IMR-90 (cell line): ENCODE measurements around the gene C21orf58. TPM values are rescaled to one million over a fixed set of nuclear protein-coding genes. Genes with fewer than 3 reads are reported as not detected.

Experiments
- ATAC-seq: fragments of 200-7000 bp; cut with Tn5 transposase; 2 replicates; pipeline ENCODE4 v1.9.1; 2020; ENCODE audit warnings: low read depth, mild to moderate bottlenecking, moderate library complexity
- BruUV-seq: library from RNA; stranded (reverse); fragments of 400-500 nt; replicated peaks from 2 replicates; lab custom pipeline; 2021; lab: Mats Ljungman, UMichigan
- CTCF ChIA-PET: fragments of 300-600 bp; formaldehyde crosslinking; extraction: SDS; loops from one replicate; lab custom pipeline; 2021; ENCODE audit warnings: antibody characterized with exemption; lab: Yijun Ruan, JAX
- POLR2A ChIA-PET: fragments of 300-600 bp; sonication (Branson Sonifier 250); formaldehyde crosslinking; loops from one replicate; lab custom pipeline; 2022; ENCODE audit warnings: antibody characterized with exemption; ENCODE audit not compliant: unreplicated experiment; lab: Charles Lee
- DNase-seq: peaks from one replicate; pipeline ENCODE4 v3.0.0; 2013
- H2AFZ ChIP-seq: replicated peaks from 2 replicates; pipeline ENCODE3; 2013; ENCODE audit warnings: low read length, mild to moderate bottlenecking; ENCODE audit not compliant: poor library complexity
- H2AK5ac ChIP-seq: 2 replicates; pipeline ENCODE4 v1.6.1; 2013; ENCODE audit warnings: low read depth, low read length, inconsistent platforms
- H2AK9ac ChIP-seq: replicated peaks from 2 replicates; pipeline ENCODE3; 2013; ENCODE audit warnings: mild to moderate bottlenecking, low read depth, low read length, moderate library complexity; ENCODE audit not compliant: poor library complexity
- H2BK120ac ChIP-seq: 2 replicates; pipeline ENCODE4 v1.6.1; 2013; ENCODE audit warnings: low read depth, low read length, inconsistent platforms
- H2BK15ac ChIP-seq: 3 replicates; pipeline ENCODE4 v1.6.1; 2013; ENCODE audit warnings: low read depth, low read length, inconsistent platforms
- H2BK20ac ChIP-seq: 2 replicates; pipeline ENCODE4 v1.6.1; 2013; ENCODE audit warnings: low read depth, mild to moderate bottlenecking, inconsistent platforms, low read length, moderate library complexity
- H2BK5ac ChIP-seq: 2 replicates; pipeline ENCODE4 v1.6.1; 2013; ENCODE audit warnings: mild to moderate bottlenecking, low read depth, low read length, inconsistent platforms; ENCODE audit not compliant: poor library complexity, severe bottlenecking
- H3K14ac ChIP-seq: replicated peaks from 2 replicates; pipeline ENCODE4 v1.6.1; 2013; ENCODE audit warnings: low read depth, low read length, inconsistent platforms
- H3K18ac ChIP-seq: 2 replicates; pipeline ENCODE4 v1.6.1; 2013; ENCODE audit warnings: low read depth, low read length, control low read depth
- H3K23ac ChIP-seq: 2 replicates; pipeline ENCODE4 v1.6.1; 2013; ENCODE audit warnings: low read depth, low read length, inconsistent platforms
- H3K27ac ChIP-seq: 2 replicates; pipeline ENCODE4 v1.5.1; 2013; ENCODE audit warnings: mild to moderate bottlenecking, control low read depth, low read length; ENCODE audit not compliant: insufficient read depth
- H3K27me3 ChIP-seq: 2 replicates; pipeline ENCODE4 v1.6.1; 2013; ENCODE audit warnings: low read length; ENCODE audit not compliant: control insufficient read depth, insufficient read depth
- H3K36me3 ChIP-seq: 2 replicates; pipeline ENCODE4 v1.6.1; 2013; ENCODE audit warnings: low read length, mixed read lengths; ENCODE audit not compliant: control insufficient read depth, insufficient read depth
- H3K4ac ChIP-seq: 2 replicates; pipeline ENCODE4 v1.6.1; 2013; ENCODE audit warnings: low read depth, low read length, inconsistent platforms
- H3K4me1 ChIP-seq: 2 replicates; pipeline ENCODE4 v1.6.1; 2013; ENCODE audit warnings: low read length, mixed read lengths; ENCODE audit not compliant: control insufficient read depth, insufficient read depth
- H3K4me2 ChIP-seq: 2 replicates; pipeline ENCODE4 v1.6.1; 2013; ENCODE audit warnings: low read depth, mild to moderate bottlenecking, control low read depth, low read length, moderate library complexity
- H3K4me3 ChIP-seq: 2 replicates; pipeline ENCODE4 v1.5.1; 2013; ENCODE audit warnings: low read depth, mild to moderate bottlenecking, control low read depth, low read length, moderate library complexity; ENCODE audit not compliant: insufficient read depth
- H3K56ac ChIP-seq: 2 replicates; pipeline ENCODE4 v1.6.1; 2013; ENCODE audit warnings: low read length, inconsistent platforms; ENCODE audit not compliant: insufficient read depth; ENCODE audit errors: extremely low read depth
- H3K79me1 ChIP-seq, 2 experiments: 2 replicates each; pipeline ENCODE4 v1.6.1; 2013; ENCODE audit warnings: low read length in 2 of 2, inconsistent platforms in 1 of 2, low read depth in 1 of 2
- H3K9ac ChIP-seq: 2 replicates; pipeline ENCODE4 v1.6.1; 2013; ENCODE audit warnings: low read depth, low read length, control low read depth
- H3K9me1 ChIP-seq: 2 replicates; pipeline ENCODE4 v1.6.1; 2013; ENCODE audit warnings: low read length, inconsistent platforms; ENCODE audit not compliant: insufficient read depth
- H3K9me3 ChIP-seq: 2 replicates; pipeline ENCODE4 v1.6.1; 2013; ENCODE audit warnings: low read length; ENCODE audit not compliant: control insufficient read depth, insufficient read depth
- H4K20me1 ChIP-seq: 2 replicates; pipeline ENCODE4 v1.6.1; 2013; ENCODE audit warnings: low read length, inconsistent platforms; ENCODE audit not compliant: insufficient read depth
- H4K5ac ChIP-seq: 2 replicates; pipeline ENCODE4 v1.6.1; 2013; ENCODE audit warnings: mild to moderate bottlenecking, low read depth, low read length, control low read depth
- H4K8ac ChIP-seq, 2 experiments: 2 replicates each; pipeline ENCODE4 v1.6.1; 2013; ENCODE audit warnings: low read depth in 2 of 2, low read length in 2 of 2, control low read depth in 1 of 2, inconsistent platforms in 1 of 2
- H4K91ac ChIP-seq: 2 replicates; pipeline ENCODE4 v1.6.1; 2013; ENCODE audit warnings: low read depth, low read length, inconsistent platforms; ENCODE audit not compliant: insufficient read depth
- BHLHE40 ChIP-seq: fragments of 150-350 bp; IDR thresholded peaks from 2 replicates; pipeline ENCODE4 v1.6.1; 2016; ENCODE audit warnings: mild to moderate bottlenecking, low read depth, low read length
- CEBPB ChIP-seq: IDR thresholded peaks from 2 replicates; pipeline ENCODE4 v1.6.1; 2012; ENCODE audit warnings: low read depth, low read length, improper control_type of control experiment
- CHD1 ChIP-seq: IDR thresholded peaks from 2 replicates; pipeline ENCODE4 v1.6.1; 2012; ENCODE audit warnings: low read depth, low read length, improper control_type of control experiment
- ELK1 ChIP-seq: fragments of 150-350 bp; IDR thresholded peaks from 2 replicates; pipeline ENCODE4 v1.6.1; 2016; ENCODE audit warnings: low read depth, mild to moderate bottlenecking, low read length, moderate library complexity, borderline replicate concordance
- MAFK ChIP-seq: IDR thresholded peaks from 2 replicates; pipeline ENCODE4 v1.6.1; 2012; ENCODE audit warnings: low read depth, low read length, improper control_type of control experiment
- MAZ ChIP-seq: IDR thresholded peaks from 2 replicates; pipeline ENCODE4 v1.6.1; 2012; ENCODE audit warnings: low read depth, mild to moderate bottlenecking, low read length, improper control_type of control experiment, moderate library complexity, borderline replicate concordance
- MXI1 ChIP-seq: IDR thresholded peaks from 2 replicates; pipeline ENCODE4 v1.6.1; 2012; ENCODE audit warnings: low read depth, mild to moderate bottlenecking, low read length, moderate library complexity, borderline replicate concordance
- NFE2L2 ChIP-seq: fragments of 150-350 bp; IDR thresholded peaks from 2 replicates; pipeline ENCODE4 v1.6.1; 2016; ENCODE audit warnings: low read depth, mild to moderate bottlenecking, low read length
- POLR2A ChIP-seq: IDR thresholded peaks from 2 replicates; pipeline ENCODE4 v1.6.1; 2012; ENCODE audit warnings: mild to moderate bottlenecking, low read depth, low read length
- RAD21 ChIP-seq: IDR thresholded peaks from 2 replicates; pipeline ENCODE4 v1.6.1; 2012; ENCODE audit warnings: low read length, improper control_type of control experiment
- RCOR1 ChIP-seq: IDR thresholded peaks from 2 replicates; pipeline ENCODE4 v1.6.1; 2012; ENCODE audit warnings: mild to moderate bottlenecking, low read length, improper control_type of control experiment; ENCODE audit not compliant: insufficient replicate concordance
- RFX5 ChIP-seq: IDR thresholded peaks from 2 replicates; pipeline ENCODE4 v1.8.0; 2012; ENCODE audit warnings: low read depth, mild to moderate bottlenecking, low read length, moderate library complexity
- SMC3 ChIP-seq: fragments of 150-350 bp; IDR thresholded peaks from 2 replicates; pipeline ENCODE4 v1.6.1; 2016; ENCODE audit warnings: low read depth, mild to moderate bottlenecking, antibody characterized with exemption, low read length, moderate library complexity
- WGBS, 2 experiments: methylation state at CpG; one replicate each; pipeline versions ENCODE4 v1.1.5 to v1.1.7; 2013; ENCODE audit warnings: missing lambda C conversion rate in 2 of 2; ENCODE audit not compliant: insufficient read length in 1 of 2; ENCODE audit errors: extremely low coverage in 2 of 2; 5-methylcytosine and 5-hydroxymethylcytosine counted together
- dilution Hi-C: fragments of 300-500 bp; cut with HindIII; formaldehyde crosslinking; loops from one replicate; pipeline ENCODE4 v1.14.3; 2018; ENCODE audit warnings: low sequenced_read_pairs; ENCODE audit not compliant: unreplicated experiment
- in situ Hi-C: fragments of 300-500 bp; cut with MboI; formaldehyde crosslinking; loops from 3 replicates; pipeline ENCODE4 v1.14.3; 2019; ENCODE audit warnings: low sequenced_read_pairs, inconsistent platforms, mixed read lengths
- intact Hi-C: fragments of 100-400 bp; cut with micrococcal nuclease; formaldehyde crosslinking; loops from 2 replicates; pipeline ENCODE4 v1.10.0; 2022
- polyA plus RNA-seq, 3 experiments: library from polyadenylated mRNA; depleted of rRNA; stranded (reverse); fragments of >200 nt; gene quantifications; 2 replicates each; pipeline ENCODE4 v1.2.3, GENCODE V29; 2012; ENCODE audit warnings: low replicate concordance in 1 of 3
- total RNA-seq: library from RNA; depleted of rRNA; stranded (reverse); fragments of >200 nt; gene quantifications from 2 replicates; pipeline ENCODE4 v1.2.3, GENCODE V29; 2012

The C21orf58 gene
- total and polyA plus RNA-seq, 2 of the 4 experiments (the other 2 are of a cell fraction), result 2.7 to 6.2 TPM

- Histone ChIP-seq H4K8ac (no peak overlapping the region), H3K27me3 (no peaks in the 10 kb centered on the region), H3K4me1 (no peaks in the 10 kb centered on the region), H3K36me3 (peaks cover 9% of the 10 kb centered on the region), H3K18ac (no peak overlapping the region), H3K4me2 (no peak overlapping the region), H2BK15ac (no peak overlapping the region), H3K9me1 (no peaks in the 10 kb centered on the region; the same call in 1 of the 2 replicates), H3K27ac (no peak overlapping the region), H3K23ac (no peak overlapping the region), H2BK120ac (no peak overlapping the region), H2AK5ac (no peak overlapping the region), H4K91ac (no peak overlapping the region), H3K56ac (no peak overlapping the region), H3K9me3 (no peaks in the 10 kb centered on the region), H3K79me1 (peaks cover 0 to 5% of the 10 kb centered on the region in 2 experiments; a peak in 1 of 4 replicates), H3K9ac (no peak overlapping the region), H2BK20ac (no peak overlapping the region), H3K4me3 (no peak overlapping the region), H3K14ac (no peak overlapping the region), H4K5ac (no peak overlapping the region), H2AFZ (no peak overlapping the region), H4K20me1 (no peaks in the 10 kb centered on the region; the same call in 1 of the 2 replicates), H2AK9ac (no peak overlapping the region), H2BK5ac (no peak overlapping the region), H3K4ac (no peak overlapping the region)
- intact Hi-C loops (no loop called here), in situ Hi-C loops (no loop called here), dilution Hi-C loops (no loop called here)
- ATAC-seq (no peak), DNase-seq (no peak)
- WGBS, 2 experiments, result 97% methylated on average over 6 of the region's 14 CpGs; no CpG with 5 or more reads in 1 of the 2 experiments
- TF ChIP-seq POLR2A (no peak), ELK1 (no peak), NFE2L2 (no peak), SMC3 (no peak), RFX5 (no peak), CEBPB (no peak), MXI1 (no peak), MAFK (no peak), BHLHE40 (no peak), MAZ (no peak), RCOR1 (no peak), CHD1 (no peak), RAD21 (no peak)
- CTCF ChIA-PET, result no interaction called here
- POLR2A ChIA-PET, result no interaction called here
- no TSS peak for BruUV-seq
These were observed 21.9 kb downstream of the C21orf58 start for GRCh38 chr21:46301759-46302158.
